Mesenchymal stem cell (in vitro differentiated cells and primary cell): Measurements from ENCODE around the gene VGLL3. TPM values are rescaled to one million over a fixed set of nuclear protein-coding genes. Genes with fewer than 3 reads are reported as not detected.
A peak's percentile ranks its signal among the peaks of the same experiment; 100 is the strongest.

Experiments used
- DNase-seq: peaks from one replicate; pipeline ENCODE4 v3.0.0-alpha.2; 2013
- H2AFZ ChIP-seq: one replicate; pipeline ENCODE4 v1.6.1; 2013; ENCODE audit warnings: low read depth, mild to moderate bottlenecking, control low read depth, inconsistent platforms, low read length, moderate library complexity
- H2AK5ac ChIP-seq: 2 replicates; pipeline ENCODE4 v1.6.1; 2013; ENCODE audit warnings: low read length, moderate library complexity, mild to moderate bottlenecking, inconsistent platforms; ENCODE audit not compliant: severe bottlenecking
- H2BK120ac ChIP-seq: one replicate; pipeline ENCODE4 v1.6.1; 2013; ENCODE audit warnings: low read depth, mild to moderate bottlenecking, inconsistent platforms, low read length, moderate library complexity
- H2BK12ac ChIP-seq, 2 experiments: one replicate each; pipeline ENCODE4 v1.6.1; 2013; ENCODE audit warnings: inconsistent platforms in 2 of 2, low read length in 2 of 2, mild to moderate bottlenecking in 2 of 2, moderate library complexity in 2 of 2, control low read depth in 1 of 2
- H2BK15ac ChIP-seq: one replicate; pipeline ENCODE4 v1.6.1; 2013; ENCODE audit warnings: mild to moderate bottlenecking, low read depth, inconsistent platforms; ENCODE audit not compliant: poor library complexity, severe bottlenecking
- H2BK5ac ChIP-seq: 2 replicates; pipeline ENCODE4 v1.6.1; 2013; ENCODE audit warnings: low read depth, mild to moderate bottlenecking, low read length, control low read depth, inconsistent platforms; ENCODE audit not compliant: poor library complexity, severe bottlenecking
- H3K14ac ChIP-seq, 2 experiments: one replicate each; pipeline ENCODE4 v1.6.1; 2013; ENCODE audit warnings: inconsistent platforms in 2 of 2, low read length in 2 of 2, control low read depth in 1 of 2, mild to moderate bottlenecking in 1 of 2, moderate library complexity in 1 of 2
- H3K18ac ChIP-seq, 2 experiments: one replicate each; pipeline ENCODE4 v1.6.1; 2013; ENCODE audit warnings: inconsistent platforms in 2 of 2, low read length in 2 of 2, control low read depth in 1 of 2, low read depth in 1 of 2, mild to moderate bottlenecking in 1 of 2
- H3K23ac ChIP-seq, 2 experiments: one replicate each; pipeline ENCODE4 v1.6.1; 2013; ENCODE audit warnings: inconsistent platforms in 2 of 2, low read length in 2 of 2, mild to moderate bottlenecking in 2 of 2, moderate library complexity in 2 of 2, control low read depth in 1 of 2
- H3K27ac ChIP-seq: 2 replicates; pipeline ENCODE4 v1.5.1; 2013; ENCODE audit warnings: mild to moderate bottlenecking, moderate library complexity, low read length, control low read depth, inconsistent platforms; ENCODE audit not compliant: poor library complexity, severe bottlenecking
- H3K27me3 ChIP-seq, 2 experiments: 2 replicates each; pipeline versions ENCODE4 v1.6.1 to v1.7.0; 2013; ENCODE audit warnings: low read length in 2 of 2, mild to moderate bottlenecking in 2 of 2, moderate library complexity in 2 of 2, control low read depth in 1 of 2, inconsistent platforms in 1 of 2; ENCODE audit not compliant: control insufficient read depth in 1 of 2, insufficient read depth in 1 of 2
- H3K36me3 ChIP-seq, 2 experiments: 2 replicates each; pipeline versions ENCODE4 v1.6.1 to v1.7.0; 2013; ENCODE audit warnings: low read length in 2 of 2, control low read depth in 1 of 2, inconsistent platforms in 1 of 2, low read depth in 1 of 2, mild to moderate bottlenecking in 1 of 2; ENCODE audit not compliant: insufficient read depth in 2 of 2, control insufficient read depth in 1 of 2
- H3K4ac ChIP-seq, 2 experiments: one replicate each; pipeline ENCODE4 v1.6.1; 2013; ENCODE audit warnings: inconsistent platforms in 2 of 2, low read length in 2 of 2, mild to moderate bottlenecking in 2 of 2, moderate library complexity in 2 of 2, control low read depth in 1 of 2, low read depth in 1 of 2
- H3K4me1 ChIP-seq: 2 replicates; pipeline ENCODE4 v1.6.1; 2013; ENCODE audit warnings: low read depth, low read length, control low read depth; ENCODE audit not compliant: control insufficient read depth, insufficient read depth
- H3K4me2 ChIP-seq: 2 replicates; pipeline ENCODE4 v1.6.1; 2013; ENCODE audit warnings: low read length, mild to moderate bottlenecking, inconsistent platforms; ENCODE audit not compliant: poor library complexity, severe bottlenecking
- H3K4me3 ChIP-seq, 2 experiments: 2 replicates each; pipeline versions ENCODE4 v1.5.1 to v1.7.0; 2013; ENCODE audit warnings: low read length in 2 of 2, mild to moderate bottlenecking in 2 of 2, control low read depth in 1 of 2, low read depth in 1 of 2; ENCODE audit not compliant: insufficient read depth in 1 of 2
- H3K79me1 ChIP-seq: replicated peaks from 2 replicates; pipeline ENCODE4 v1.6.1; 2013; ENCODE audit warnings: mild to moderate bottlenecking, control low read depth, low read length, inconsistent platforms; ENCODE audit not compliant: poor library complexity, severe bottlenecking
- H3K9ac ChIP-seq: 2 replicates; pipeline ENCODE4 v1.7.0; 2013; ENCODE audit warnings: mild to moderate bottlenecking, low read length, moderate library complexity
- H3K9me3 ChIP-seq: 2 replicates; pipeline ENCODE4 v1.7.0; 2013; ENCODE audit warnings: mild to moderate bottlenecking, low read length; ENCODE audit not compliant: control insufficient read depth
- H4K8ac ChIP-seq: one replicate; pipeline ENCODE4 v1.6.1; 2013; ENCODE audit warnings: inconsistent platforms, mild to moderate bottlenecking, low read length, moderate library complexity
- H4K91ac ChIP-seq: one replicate; pipeline ENCODE4 v1.6.1; 2013; ENCODE audit warnings: mild to moderate bottlenecking, low read length, inconsistent platforms
- WGBS: methylation state at CpG from one replicate; pipeline ENCODE4 v1.1.7; 2013; ENCODE audit warnings: mixed read lengths; 5-methylcytosine and 5-hydroxymethylcytosine counted together
- polyA plus RNA-seq, 2 experiments: library from polyadenylated mRNA; stranded (reverse); fragments of 200-250 nt; gene quantifications; one replicate each; pipeline ENCODE4 v1.2.3, GENCODE V29; 2013

VGLL3 gene, protein sequence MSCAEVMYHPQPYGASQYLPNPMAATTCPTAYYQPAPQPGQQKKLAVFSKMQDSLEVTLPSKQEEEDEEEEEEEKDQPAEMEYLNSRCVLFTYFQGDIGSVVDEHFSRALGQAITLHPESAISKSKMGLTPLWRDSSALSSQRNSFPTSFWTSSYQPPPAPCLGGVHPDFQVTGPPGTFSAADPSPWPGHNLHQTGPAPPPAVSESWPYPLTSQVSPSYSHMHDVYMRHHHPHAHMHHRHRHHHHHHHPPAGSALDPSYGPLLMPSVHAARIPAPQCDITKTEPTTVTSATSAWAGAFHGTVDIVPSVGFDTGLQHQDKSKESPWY
- polyA plus RNA-seq (2013, experiment 1 of 2) = 16.7 TPM
- polyA plus RNA-seq (2013, experiment 2 of 2) = 13.8 TPM

DNA sequence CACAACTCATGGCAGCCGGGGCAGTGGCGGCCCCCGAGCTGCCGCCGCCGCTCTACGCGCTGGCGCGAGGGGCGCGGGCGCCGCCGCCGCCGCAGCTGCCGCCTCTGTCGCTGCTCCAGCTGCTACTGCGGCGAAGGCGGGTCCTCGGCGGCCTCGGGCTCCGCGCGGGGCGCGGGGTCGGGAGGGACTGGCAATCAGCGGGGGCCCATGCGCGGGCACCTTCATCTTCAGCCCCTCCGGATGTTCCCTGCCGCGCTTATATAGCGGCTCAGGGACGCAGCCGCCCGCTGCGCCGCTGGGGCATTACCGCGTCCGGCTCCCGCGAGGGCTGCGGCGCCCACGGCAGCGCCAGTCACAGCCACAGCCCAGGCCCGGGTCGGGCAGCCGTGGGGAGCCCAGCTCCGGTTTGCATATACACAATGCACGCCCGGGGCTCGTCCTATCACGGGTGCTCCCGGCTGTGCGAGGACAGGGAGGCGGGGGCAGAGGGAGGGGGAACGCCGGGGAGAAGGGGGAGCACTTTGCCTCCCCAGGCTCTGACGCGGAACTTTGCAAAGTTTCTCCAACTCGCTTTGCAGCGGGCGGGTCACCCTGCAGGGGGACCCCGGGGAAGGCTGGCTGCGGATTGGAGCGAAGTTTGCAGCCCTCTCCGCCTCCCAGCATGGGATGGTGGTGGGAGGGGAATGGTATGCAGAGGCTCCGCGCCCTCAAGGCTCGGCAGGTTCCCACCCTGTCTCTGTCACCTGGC lies at the start of gene VGLL3:
TSS of gene VGLL3 (minus strand) at position 416 of the 748 bp plus-strand sequence. CDS start at position 10, 406 bp downstream.
- H3K9ac ChIP-seq = peak within 1 kb of the TSS; percentile 96
- H2AFZ ChIP-seq = peak within 1 kb of the TSS; percentile 85
- peaks cover 7% of the 10 kb centered on the region for H3K4me1 ChIP-seq
- peaks cover 0 to 4% of the 10 kb centered on the region in 2 experiments for H3K36me3 ChIP-seq
- peak; percentile 91 for DNase-seq
- peak within 1 kb of the TSS in 1 of 2 experiments; percentile 97 for H2BK12ac ChIP-seq
- H3K23ac ChIP-seq = peak within 1 kb of the TSS in 1 of 2 experiments; percentile 98
- H4K91ac ChIP-seq = peak within 1 kb of the TSS; percentile 25
- peak within 1 kb of the TSS; percentile 82 to 86 for H3K4ac ChIP-seq
- no peaks in the 10 kb centered on the region for H3K27me3 ChIP-seq
- peaks cover 4% of the 10 kb centered on the region for H3K79me1 ChIP-seq
- peak within 1 kb of the TSS in 1 of 2 experiments; percentile 93 for H3K14ac ChIP-seq
- H3K27ac ChIP-seq = peak within 1 kb of the TSS; percentile 89
- H2BK120ac ChIP-seq = peak within 1 kb of the TSS; percentile 95
- WGBS = 1% methylated on average over 69 of the region's 77 CpGs
- H2AK5ac ChIP-seq = peak within 1 kb of the TSS; percentile 69
- H4K8ac ChIP-seq = peak within 1 kb of the TSS; percentile 84
- H2BK15ac ChIP-seq = peak within 1 kb of the TSS; percentile 67
- peak within 1 kb of the TSS; percentile 89 to 97 for H3K4me3 ChIP-seq
- peak within 1 kb of the TSS; percentile 96 for H3K4me2 ChIP-seq
- peak within 1 kb of the TSS; percentile 81 to 96 for H3K18ac ChIP-seq
- no peaks in the 10 kb centered on the region for H3K9me3 ChIP-seq
- H2BK5ac ChIP-seq = peak within 1 kb of the TSS; percentile 66

DNA sequence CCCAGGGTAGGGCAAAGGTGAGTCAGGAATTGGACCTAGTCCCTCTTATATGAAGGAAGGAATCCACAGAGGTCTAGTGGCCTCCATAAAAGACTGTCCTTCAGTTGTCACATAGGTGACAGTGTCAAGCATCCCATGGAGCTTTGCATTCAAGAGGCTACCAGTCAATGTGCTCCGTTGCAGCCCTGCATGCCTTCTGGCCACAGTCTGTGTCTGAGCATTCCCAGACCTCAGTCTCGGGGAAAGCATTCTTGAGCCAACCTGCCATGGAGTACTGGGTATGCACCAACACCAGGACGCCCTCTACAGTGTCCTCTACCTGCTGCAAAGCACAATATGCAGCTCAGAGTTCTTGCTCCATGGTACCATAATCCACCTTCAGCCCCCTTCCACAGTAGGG lies 46.7 kb upstream of the VGLL3 start:
- Histone ChIP-seq H3K4ac (no peak overlapping the region), H2AFZ (no peak overlapping the region), H3K23ac (no peak overlapping the region), H2BK120ac (no peak overlapping the region), H3K36me3 (no peaks in the 10 kb centered on the region), H3K79me1 (no peaks in the 10 kb centered on the region), H3K27ac (no peak overlapping the region), H2BK15ac (no peak overlapping the region), H3K4me2 (no peak overlapping the region), H3K27me3 (no peaks in the 10 kb centered on the region), H4K91ac (no peak overlapping the region), H2BK12ac (no peak overlapping the region), H2AK5ac (no peak overlapping the region), H3K9ac (no peak overlapping the region), H3K4me1 (no peaks in the 10 kb centered on the region), H3K18ac (no peak overlapping the region), H4K8ac (no peak overlapping the region), H3K9me3 (no peaks in the 10 kb centered on the region), H3K4me3 (no peak overlapping the region), H3K14ac (no peak overlapping the region), H2BK5ac (no peak overlapping the region)
- no peak for DNase-seq
- WGBS = 63% methylated on average over 3 of the region's 3 CpGs

DNA sequence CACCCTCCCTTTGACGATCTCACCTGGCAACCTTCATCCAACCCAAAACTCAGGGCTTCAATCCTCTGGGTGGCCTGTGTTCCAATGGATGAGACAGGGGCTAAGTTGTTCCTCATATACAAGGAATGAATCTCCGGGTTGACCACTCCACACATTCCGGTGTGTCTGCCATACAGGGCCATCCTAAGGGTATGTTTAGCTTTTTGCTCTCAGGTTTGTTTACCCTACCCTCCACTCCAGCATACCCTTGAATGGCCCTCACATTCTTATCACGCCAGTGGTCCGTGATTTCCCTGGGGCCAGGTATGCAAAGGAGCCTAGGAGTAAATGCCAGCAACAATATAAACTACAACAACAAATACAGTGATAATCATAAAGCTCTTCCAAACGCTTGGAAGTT lies 45.7 kb upstream of the VGLL3 start:
- Histone ChIP-seq H3K36me3 (no peaks in the 10 kb centered on the region), H2BK15ac (no peak overlapping the region), H2BK12ac (no peak overlapping the region), H2AK5ac (no peak overlapping the region), H3K4me1 (no peaks in the 10 kb centered on the region), H2AFZ (no peak overlapping the region), H2BK120ac (no peak overlapping the region), H3K23ac (no peak overlapping the region), H3K27ac (no peak overlapping the region), H3K9me3 (no peaks in the 10 kb centered on the region), H3K79me1 (no peaks in the 10 kb centered on the region), H3K27me3 (no peaks in the 10 kb centered on the region), H3K4ac (no peak overlapping the region), H3K9ac (no peak overlapping the region), H2BK5ac (no peak overlapping the region), H3K4me2 (no peak overlapping the region), H3K18ac (no peak overlapping the region), H3K14ac (no peak overlapping the region), H3K4me3 (no peak overlapping the region), H4K8ac (no peak overlapping the region), H4K91ac (no peak overlapping the region)
- WGBS = 92% methylated on average over 6 of the region's 6 CpGs
- no peak for DNase-seq

DNA sequence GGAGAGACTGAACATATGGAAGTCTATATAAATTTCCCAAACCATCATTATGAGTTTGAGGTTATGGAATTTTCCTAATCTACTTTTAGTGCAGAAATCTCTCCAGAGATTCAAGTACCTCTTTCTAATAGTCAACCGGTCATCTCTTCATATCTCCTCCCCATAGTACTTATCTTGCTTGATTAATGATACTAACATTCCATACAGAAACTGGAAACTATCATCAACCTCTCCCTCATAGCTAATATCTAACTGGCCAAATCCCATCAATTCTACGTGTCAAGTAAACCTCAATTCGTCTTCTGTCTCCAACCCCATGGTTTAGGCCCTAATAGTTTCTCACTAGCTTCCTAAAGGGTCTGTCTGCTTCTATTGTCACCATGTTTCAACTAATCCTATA lies 44.4 kb upstream of the VGLL3 start:
- Histone ChIP-seq H2BK120ac (no peak overlapping the region), H3K4me1 (no peaks in the 10 kb centered on the region), H2BK15ac (no peak overlapping the region), H4K91ac (no peak overlapping the region), H3K4me3 (no peak overlapping the region), H2AFZ (no peak overlapping the region), H3K18ac (no peak overlapping the region), H3K27me3 (no peaks in the 10 kb centered on the region), H3K14ac (no peak overlapping the region), H3K23ac (no peak overlapping the region), H3K36me3 (no peaks in the 10 kb centered on the region), H2BK5ac (no peak overlapping the region), H3K4ac (no peak overlapping the region), H2BK12ac (no peak overlapping the region), H3K9ac (no peak overlapping the region), H4K8ac (no peak overlapping the region), H2AK5ac (no peak overlapping the region), H3K9me3 (no peaks in the 10 kb centered on the region), H3K4me2 (no peak overlapping the region), H3K79me1 (no peaks in the 10 kb centered on the region), H3K27ac (no peak overlapping the region)
- DNase-seq = no peak
- WGBS = 67% methylated on average over 3 of the region's 3 CpGs
